DOHH2 (cell line): ENCODE measurements around the gene KIF13A.

ENCODE experiments used
- H3F3A ChIP-seq: fragments of 200-600 bp; sonication (generic), shearing (Covaris generic); 2 replicates; pipeline ENCODE4 v1.6.0; 2016; ENCODE audit warnings: antibody characterized with exemption, mild to moderate bottlenecking; ENCODE audit not compliant: control insufficient read depth, insufficient read depth
- H3K27ac ChIP-seq: fragments of 200-600 bp; sonication (generic); 2 replicates; pipeline ENCODE4 v1.5.1; 2014; ENCODE audit warnings: low read depth, mild to moderate bottlenecking, low read length, moderate library complexity
- H3K27me3 ChIP-seq: fragments of 200-600 bp; sonication (generic); 2 replicates; pipeline ENCODE4 v1.6.1; 2014; ENCODE audit warnings: mild to moderate bottlenecking, low read length, mixed read lengths; ENCODE audit not compliant: control insufficient read depth
- H3K36me3 ChIP-seq: fragments of 200-600 bp; sonication (generic); 2 replicates; pipeline ENCODE4 v1.6.1; 2014; ENCODE audit warnings: mild to moderate bottlenecking, low read length, moderate library complexity, mixed read lengths; ENCODE audit not compliant: control insufficient read depth
- H3K4me1 ChIP-seq: fragments of 200-600 bp; sonication (generic); 2 replicates; pipeline ENCODE4 v1.6.1; 2014; ENCODE audit warnings: mild to moderate bottlenecking, low read length, mixed read lengths; ENCODE audit not compliant: control insufficient read depth
- H3K4me2 ChIP-seq: fragments of 200-600 bp; sonication (generic); 2 replicates; pipeline ENCODE4 v1.6.0; 2014; ENCODE audit warnings: mild to moderate bottlenecking, low read length, moderate library complexity
- H3K4me3 ChIP-seq: fragments of 200-600 bp; sonication (generic); 2 replicates; pipeline ENCODE4 v1.5.1; 2014; ENCODE audit warnings: mild to moderate bottlenecking, low read length, mixed read lengths
- H3K79me2 ChIP-seq: fragments of 200-600 bp; sonication (generic); 2 replicates; pipeline ENCODE4 v1.6.1; 2014; ENCODE audit warnings: mild to moderate bottlenecking, low read length, mixed read lengths; ENCODE audit not compliant: control insufficient read depth
- H3K9me2 ChIP-seq: fragments of 200-600 bp; sonication (generic); replicated peaks from 2 replicates; pipeline ENCODE4 v1.6.1; 2014; ENCODE audit warnings: mild to moderate bottlenecking, low read length, mixed read lengths; ENCODE audit not compliant: control insufficient read depth
- H3K9me3 ChIP-seq: fragments of 200-600 bp; sonication (generic); 2 replicates; pipeline ENCODE4 v1.6.1; 2014; ENCODE audit warnings: antibody characterized with exemption, low read length, mixed read lengths; ENCODE audit not compliant: control insufficient read depth, insufficient read depth
- H4K20me1 ChIP-seq: fragments of 200-600 bp; sonication (generic); 2 replicates; pipeline ENCODE4 v1.6.0; 2014; ENCODE audit warnings: low read depth, mild to moderate bottlenecking, antibody characterized with exemption, low read length, moderate library complexity; ENCODE audit not compliant: control insufficient read depth, insufficient read depth
- EZH2phosphoT487 ChIP-seq: fragments of 200-600 bp; sonication (generic); IDR thresholded peaks from 2 replicates; pipeline ENCODE4 v1.6.1; 2017; ENCODE audit warnings: borderline replicate concordance, mild to moderate bottlenecking, antibody characterized with exemption, low read length, moderate library complexity, mixed read lengths
- TF ChIP-seq, protein P1 (sequence below): fragments of 200-600 bp; sonication (generic); IDR thresholded peaks from one replicate; pipeline ENCODE4 v1.5.1; 2014; ENCODE audit warnings: antibody characterized with exemption, mild to moderate bottlenecking, low read depth, low read length; ENCODE audit not compliant: poor library complexity, severe bottlenecking

KIF13A gene

GRCh38 chr6:17874753-17875152 is 112.7 kb downstream of the KIF13A start:
- Histone ChIP-seq H3K9me3 (no peaks in the 10 kb centered on the region), H3F3A (no peaks in the 10 kb centered on the region), H3K27me3 (no peaks in the 10 kb centered on the region), H3K27ac (no peak overlapping the region), H3K36me3 (no peaks in the 10 kb centered on the region), H3K9me2 (no peaks in the 10 kb centered on the region), H3K79me2 (no peaks in the 10 kb centered on the region), H3K4me2 (no peak overlapping the region), H3K4me3 (no peak overlapping the region), H3K4me1 (no peaks in the 10 kb centered on the region), H4K20me1 (no peaks in the 10 kb centered on the region)
- no peak for TF ChIP-seq EZH2phosphoT487
- TF ChIP-seq, protein P1, sequence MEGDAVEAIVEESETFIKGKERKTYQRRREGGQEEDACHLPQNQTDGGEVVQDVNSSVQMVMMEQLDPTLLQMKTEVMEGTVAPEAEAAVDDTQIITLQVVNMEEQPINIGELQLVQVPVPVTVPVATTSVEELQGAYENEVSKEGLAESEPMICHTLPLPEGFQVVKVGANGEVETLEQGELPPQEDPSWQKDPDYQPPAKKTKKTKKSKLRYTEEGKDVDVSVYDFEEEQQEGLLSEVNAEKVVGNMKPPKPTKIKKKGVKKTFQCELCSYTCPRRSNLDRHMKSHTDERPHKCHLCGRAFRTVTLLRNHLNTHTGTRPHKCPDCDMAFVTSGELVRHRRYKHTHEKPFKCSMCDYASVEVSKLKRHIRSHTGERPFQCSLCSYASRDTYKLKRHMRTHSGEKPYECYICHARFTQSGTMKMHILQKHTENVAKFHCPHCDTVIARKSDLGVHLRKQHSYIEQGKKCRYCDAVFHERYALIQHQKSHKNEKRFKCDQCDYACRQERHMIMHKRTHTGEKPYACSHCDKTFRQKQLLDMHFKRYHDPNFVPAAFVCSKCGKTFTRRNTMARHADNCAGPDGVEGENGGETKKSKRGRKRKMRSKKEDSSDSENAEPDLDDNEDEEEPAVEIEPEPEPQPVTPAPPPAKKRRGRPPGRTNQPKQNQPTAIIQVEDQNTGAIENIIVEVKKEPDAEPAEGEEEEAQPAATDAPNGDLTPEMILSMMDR: no peak

GRCh38 chr6:17872908-17873307 is 114.5 kb downstream of the KIF13A start:
- Histone ChIP-seq H3K4me1 (no peaks in the 10 kb centered on the region), H3K36me3 (no peaks in the 10 kb centered on the region), H3K9me2 (no peaks in the 10 kb centered on the region), H3K27ac (no peak overlapping the region), H4K20me1 (no peaks in the 10 kb centered on the region), H3K79me2 (no peaks in the 10 kb centered on the region), H3K9me3 (no peaks in the 10 kb centered on the region), H3K4me2 (no peak overlapping the region), H3K4me3 (no peak overlapping the region), H3K27me3 (peaks cover 4% of the 10 kb centered on the region; the same call in 1 of the 2 replicates), H3F3A (no peaks in the 10 kb centered on the region)
- TF ChIP-seq EZH2phosphoT487: no peak
- TF ChIP-seq, protein P1: no peak

- Histone ChIP-seq H3K27ac (no peak overlapping the region), H3K4me2 (no peak overlapping the region), H3K27me3 (peaks cover 9% of the 10 kb centered on the region), H3K4me1 (no peaks in the 10 kb centered on the region), H3K36me3 (no peaks in the 10 kb centered on the region), H3K79me2 (no peaks in the 10 kb centered on the region), H3K9me3 (no peaks in the 10 kb centered on the region), H3K9me2 (no peaks in the 10 kb centered on the region), H4K20me1 (no peaks in the 10 kb centered on the region), H3K4me3 (no peak overlapping the region), H3F3A (no peaks in the 10 kb centered on the region)
- TF ChIP-seq EZH2phosphoT487: no peak
- TF ChIP-seq, protein P1: no peak
Measured at GRCh38 chr6:17871836-17872235, 115.6 kb downstream of the KIF13A start.

DNA sequence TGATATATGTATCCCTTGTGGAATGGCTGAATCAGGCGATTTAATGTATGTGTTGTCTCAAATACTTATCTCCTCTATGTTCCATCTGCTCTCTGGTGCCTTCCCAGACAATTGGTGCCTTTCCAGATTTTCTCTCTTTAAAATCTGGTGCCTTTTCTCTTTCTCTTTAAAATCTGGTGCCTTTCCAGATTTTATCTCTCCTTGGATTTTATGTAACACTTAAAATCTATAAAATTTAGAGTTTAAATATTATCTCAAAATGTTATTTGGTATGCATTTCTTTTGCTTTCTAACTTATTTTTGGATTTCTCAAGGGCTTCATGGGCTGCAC is 116.3 kb downstream of the KIF13A start:
- H3K79me2 ChIP-seq: no peaks in the 10 kb centered on the region
- H3K4me1 ChIP-seq: no peaks in the 10 kb centered on the region
- H3K4me3 ChIP-seq: no peak overlapping the region
- no peaks in the 10 kb centered on the region for H3K9me3 ChIP-seq
- H3K36me3 ChIP-seq: no peaks in the 10 kb centered on the region
- no peaks in the 10 kb centered on the region for H3F3A ChIP-seq
- no peak overlapping the region for H3K27ac ChIP-seq
- TF ChIP-seq EZH2phosphoT487: no peak
- TF ChIP-seq, protein P1: no peak
- H3K9me2 ChIP-seq: no peaks in the 10 kb centered on the region
- H3K4me2 ChIP-seq: no peak overlapping the region
- H4K20me1 ChIP-seq: no peaks in the 10 kb centered on the region
- peaks cover 9% of the 10 kb centered on the region for H3K27me3 ChIP-seq
